GM23338 (cell line): Measurements from ENCODE around the gene SEMA4A. TPM values are rescaled to one million over a fixed set of nuclear protein-coding genes. Genes with fewer than 3 reads are reported as not detected.

Source experiments
- ATAC-seq: fragments of 200-7000 bp; cut with Tn5 transposase; 3 replicates; pipeline ENCODE4 v1.9.1; 2020
- DNase-seq: peaks from one replicate; pipeline ENCODE4 v3.0.0-alpha.2; 2015; ENCODE audit warnings: low spot score
- H2AFZ ChIP-seq: fragments of 200-600 bp; sonication (generic); 2 replicates; pipeline ENCODE4 v1.8.0; 2016; ENCODE audit warnings: antibody characterized with exemption, mild to moderate bottlenecking, moderate library complexity
- H3F3A ChIP-seq: fragments of 200-600 bp; sonication (generic); replicated peaks from 2 replicates; pipeline ENCODE4 v1.8.0; 2017; ENCODE audit warnings: antibody characterized with exemption, mixed run types, low read depth
- H3K27ac ChIP-seq: fragments of 200-600 bp; sonication (generic); 2 replicates; pipeline ENCODE4 v1.6.1; 2016; ENCODE audit warnings: low read depth
- H3K27me3 ChIP-seq: fragments of 200-600 bp; sonication (generic); 2 replicates; pipeline ENCODE4 v1.8.0; 2016; ENCODE audit warnings: mild to moderate bottlenecking, mixed run types, moderate library complexity; ENCODE audit not compliant: insufficient read depth
- H3K36me3 ChIP-seq: fragments of 200-600 bp; sonication (generic); 2 replicates; pipeline ENCODE4 v1.8.0; 2016; ENCODE audit warnings: mild to moderate bottlenecking; ENCODE audit not compliant: insufficient read depth
- H3K4me1 ChIP-seq: fragments of 200-600 bp; sonication (generic); 2 replicates; pipeline ENCODE4 v1.8.0; 2016; ENCODE audit warnings: mild to moderate bottlenecking, moderate library complexity; ENCODE audit not compliant: insufficient read depth
- H3K4me2 ChIP-seq: fragments of 200-600 bp; sonication (generic); 2 replicates; pipeline ENCODE4 v1.7.1; 2017; ENCODE audit warnings: mixed run types
- H3K4me3 ChIP-seq: fragments of 200-600 bp; sonication (generic); 2 replicates; pipeline ENCODE4 v1.6.1; 2016; ENCODE audit warnings: mixed run types
- H3K79me2 ChIP-seq: fragments of 200-600 bp; sonication (generic); replicated peaks from 2 replicates; pipeline ENCODE4 v1.8.0; 2017; ENCODE audit warnings: mild to moderate bottlenecking; ENCODE audit not compliant: insufficient read depth
- H3K9me2 ChIP-seq: fragments of 200-600 bp; sonication (generic); 2 replicates; pipeline ENCODE4 v1.8.0; 2017; ENCODE audit not compliant: insufficient read depth
- H4K20me1 ChIP-seq: fragments of 200-600 bp; sonication (generic); replicated peaks from 2 replicates; pipeline ENCODE4 v1.8.0; 2017; ENCODE audit warnings: mild to moderate bottlenecking; ENCODE audit not compliant: insufficient read depth
- H3K27ac Mint-ChIP-seq: 2 replicates; pipeline ENCODE4 v1.8.0; 2020; ENCODE audit warnings: inconsistent platforms, mild to moderate bottlenecking, moderate library complexity, mixed read lengths
- H3K27me3 Mint-ChIP-seq: 3 replicates; pipeline ENCODE4 v1.8.0; 2022; ENCODE audit warnings: low read depth, mild to moderate bottlenecking, moderate library complexity, mixed read lengths, inconsistent platforms; ENCODE audit not compliant: insufficient read depth, poor library complexity
- H3K36me3 Mint-ChIP-seq: 3 replicates; pipeline ENCODE4 v1.8.0; 2021; ENCODE audit warnings: low read depth, mild to moderate bottlenecking, inconsistent platforms, moderate library complexity, mixed read lengths
- H3K4me1 Mint-ChIP-seq: 3 replicates; pipeline ENCODE4 v1.8.0; 2020; ENCODE audit warnings: mild to moderate bottlenecking, inconsistent platforms, mixed read lengths
- H3K4me3 Mint-ChIP-seq: 3 replicates; pipeline ENCODE4 v1.8.0; 2021; ENCODE audit warnings: moderate library complexity, mild to moderate bottlenecking, inconsistent platforms, mixed read lengths
- H3K9me3 Mint-ChIP-seq: 3 replicates; pipeline ENCODE4 v1.8.0; 2020; ENCODE audit warnings: moderate library complexity, mild to moderate bottlenecking, inconsistent platforms, mixed read lengths
- CTCF ChIP-seq, 2 experiments: fragments of 200-600 bp in 1 of 2; sonication (generic) in 1 of 2; conservative IDR thresholded peaks; 2 replicates each; pipeline versions ENCODE4 v1.5.1 to v1.6.1; 2016 to 2017; ENCODE audit warnings: antibody characterized with exemption in 2 of 2, low read depth in 2 of 2, mild to moderate bottlenecking in 2 of 2, moderate library complexity in 1 of 2
- EZH2 ChIP-seq: fragments of 200-600 bp; sonication (generic); IDR thresholded peaks from one replicate; pipeline ENCODE4 v1.8.0; 2017; ENCODE audit warnings: antibody characterized with exemption, mild to moderate bottlenecking, low read depth; ENCODE audit not compliant: unreplicated experiment
- EZH2phosphoT487 ChIP-seq: fragments of 200-600 bp; sonication (generic); IDR thresholded peaks from one replicate; pipeline ENCODE4 v1.8.1; 2018; ENCODE audit warnings: antibody characterized with exemption; ENCODE audit not compliant: unreplicated experiment
- JUNB ChIP-seq: IDR thresholded peaks from one replicate; pipeline ENCODE4 v1.6.1; 2016; ENCODE audit warnings: antibody characterized with exemption; ENCODE audit not compliant: unreplicated experiment
- POLR2AphosphoS5 ChIP-seq: IDR thresholded peaks from 2 replicates; pipeline ENCODE4 v1.6.1; 2016; ENCODE audit warnings: antibody characterized with exemption, low read depth
- REST ChIP-seq: IDR thresholded peaks from one replicate; pipeline ENCODE4 v1.6.1; 2018; ENCODE audit warnings: antibody characterized with exemption; ENCODE audit not compliant: unreplicated experiment
- STAT1 ChIP-seq: IDR thresholded peaks from one replicate; pipeline ENCODE4 v1.6.1; 2016; ENCODE audit warnings: antibody characterized with exemption; ENCODE audit not compliant: unreplicated experiment
- ZNF462 ChIP-seq: fragments of 250-450 bp; sonication (Bioruptor Pico); IDR thresholded peaks from 2 replicates; pipeline ENCODE4 v1.5.0; 2020; ENCODE audit warnings: mild to moderate bottlenecking, moderate library complexity
- polyA plus RNA-seq: library from polyadenylated mRNA; unstranded; fragments of >200 nt; fragmentation: Nextera tagmentation; extraction: Ambion mirVana; gene quantifications from 2 replicates; pipeline ENCODE4 v1.2.1, GENCODE V29; 2016
- total RNA-seq: library from RNA; depleted of rRNA; stranded (reverse); fragments of >200 nt; shearing (Covaris generic); gene quantifications from 2 replicates; pipeline ENCODE4 v1.2.3, GENCODE V29; 2014

Gene SEMA4A
- total and polyA plus RNA-seq, 2 experiments from 2014 or later: 5.5 to 20.2 TPM

GRCh38 chr1:156130578-156130942, 22.8 kb upstream of the SEMA4A start (continued):
- TF ChIP-seq ZNF462 (CRISPR knock-in tag) (no peak), JUNB (no peak)

- Histone ChIP-seq H2AFZ (no peak overlapping the region), H4K20me1 (no peaks in the 10 kb centered on the region), H3K4me2 (no peak overlapping the region), H3K4me3 (no peak overlapping the region), H3F3A (peaks cover 1% of the 10 kb centered on the region; the same call in 1 of the 2 replicates), H3K4me1 (peaks cover 2% of the 10 kb centered on the region), H3K27me3 (no peaks in the 10 kb centered on the region), H3K79me2 (no peaks in the 10 kb centered on the region), H3K36me3 (peaks cover 3% of the 10 kb centered on the region; the same call in 1 of the 2 replicates), H3K9me2 (no peaks in the 10 kb centered on the region), H3K27ac (no peak overlapping the region)
- peaks cover 6% of the 10 kb centered on the region for H3K4me1 Mint-ChIP-seq
- H3K4me3 Mint-ChIP-seq: no peak overlapping the region; the same call in 2 of the 3 replicates
- peaks cover 6% of the 10 kb centered on the region for H3K27me3 Mint-ChIP-seq
- H3K9me3 Mint-ChIP-seq: no peaks in the 10 kb centered on the region
- no peak for DNase-seq
- H3K27ac Mint-ChIP-seq: no peak overlapping the region
- no peak for ATAC-seq
- H3K36me3 Mint-ChIP-seq: peaks cover 25% of the 10 kb centered on the region
- TF ChIP-seq REST: no peak
- no peak for TF ChIP-seq STAT1
- no peak for TF ChIP-seq CTCF (conservative IDR thresholded peaks at IDR 0.05; ENCODE audit: low read depth in 2 of 2)
- no peak for TF ChIP-seq POLR2AphosphoS5
- TF ChIP-seq EZH2: no peak
- TF ChIP-seq EZH2phosphoT487: no peak
- TF ChIP-seq JUNB: no peak
These were observed 18.5 kb upstream of the SEMA4A start for GRCh38 chr1:156134716-156135435.
